HepG2 (cell line): ENCODE results near the gene PARD3. TPM values are rescaled to one million over a fixed set of nuclear protein-coding genes. Genes with fewer than 3 reads are reported as not detected.

Source experiments
- AGO1 ChIP-seq: fragments of 200-400 bp; formaldehyde crosslinking; IDR thresholded peaks from 2 replicates; pipeline ENCODE4 v1.6.1; 2017; ENCODE audit warnings: mild to moderate bottlenecking, low read depth, low read length, moderate library complexity; ENCODE audit not compliant: poor library complexity, severe bottlenecking
- BRCA1 ChIP-seq: sonication (generic); formaldehyde crosslinking; IDR thresholded peaks from 2 replicates; pipeline ENCODE4 v1.4.0; 2020; ENCODE audit warnings: missing genetic modification reagents
- DNMT3B ChIP-seq: conservative IDR thresholded peaks from 2 replicates; pipeline ENCODE4 v1.6.1; 2016; ENCODE audit warnings: missing biosample characterization, control low read depth
- FOXC1 ChIP-seq: sonication (generic); formaldehyde crosslinking; IDR thresholded peaks from 2 replicates; pipeline ENCODE4 v1.8.0; 2022; ENCODE audit warnings: mild to moderate bottlenecking, missing genetic modification reagents, borderline replicate concordance
- IRF2 ChIP-seq: IDR thresholded peaks from 2 replicates; pipeline ENCODE4 v1.6.1; 2018; ENCODE audit warnings: missing genetic modification reagents, missing compliant biosample characterization
- MED1 ChIP-seq: sonication (generic); formaldehyde crosslinking; IDR thresholded peaks from 2 replicates; pipeline ENCODE4 v1.4.0; 2020; ENCODE audit warnings: missing genetic modification reagents
- POLR2G ChIP-seq: fragments of 200-400 bp; formaldehyde crosslinking; IDR thresholded peaks from 2 replicates; pipeline ENCODE4 v1.6.1; 2018; ENCODE audit warnings: mild to moderate bottlenecking, low read depth, low read length, moderate library complexity
- SNAPC2 ChIP-seq: sonication (generic); formaldehyde crosslinking; IDR thresholded peaks from 2 replicates; pipeline ENCODE4 v1.8.1; 2022; ENCODE audit warnings: mild to moderate bottlenecking, missing genetic modification reagents
- TGIF2 ChIP-seq: IDR thresholded peaks from 2 replicates; pipeline ENCODE4 v1.6.1; 2016; ENCODE audit warnings: control low read depth, missing compliant biosample characterization
- ZBTB3 ChIP-seq: sonication (generic); formaldehyde crosslinking; IDR thresholded peaks from 2 replicates; pipeline ENCODE4 v1.4.0; 2020; ENCODE audit warnings: low read depth, mild to moderate bottlenecking, moderate library complexity, missing genetic modification reagents, borderline replicate concordance
- ZBTB8A ChIP-seq: sonication (generic); formaldehyde crosslinking; IDR thresholded peaks from 2 replicates; pipeline ENCODE4 v1.4.0; 2020; ENCODE audit warnings: mild to moderate bottlenecking, low read depth, missing genetic modification reagents, borderline replicate concordance
- ZFP62 ChIP-seq: sonication (generic); formaldehyde crosslinking; IDR thresholded peaks from 2 replicates; pipeline ENCODE4 v1.4.0; 2020; ENCODE audit warnings: missing genetic modification reagents
- ZFP82 ChIP-seq: sonication (generic); formaldehyde crosslinking; IDR thresholded peaks from 2 replicates; pipeline ENCODE4 v1.5.1; 2020; ENCODE audit warnings: mild to moderate bottlenecking, missing genetic modification reagents, borderline replicate concordance
- ZGPAT ChIP-seq: IDR thresholded peaks from 2 replicates; pipeline ENCODE4 v1.6.1; 2016; ENCODE audit warnings: mild to moderate bottlenecking
- ZNF12 ChIP-seq: sonication (generic); formaldehyde crosslinking; IDR thresholded peaks from 2 replicates; pipeline ENCODE4 v1.5.0; 2020; ENCODE audit warnings: missing genetic modification reagents
- ZNF281 ChIP-seq: sonication (generic); formaldehyde crosslinking; IDR thresholded peaks from 2 replicates; pipeline ENCODE4 v1.4.0; 2020; ENCODE audit warnings: missing genetic modification reagents, borderline replicate concordance
- ZNF563 ChIP-seq: sonication (generic); formaldehyde crosslinking; IDR thresholded peaks from 2 replicates; pipeline ENCODE4 v1.8.0; 2022; ENCODE audit warnings: mild to moderate bottlenecking, moderate library complexity, missing genetic modification reagents
- ZNF660 ChIP-seq: sonication (generic); formaldehyde crosslinking; IDR thresholded peaks from 2 replicates; pipeline ENCODE4 v1.5.1; 2020; ENCODE audit warnings: mild to moderate bottlenecking, low read depth, missing genetic modification reagents, borderline replicate concordance
- polyA plus RNA-seq, 8 experiments: library from polyadenylated mRNA; depleted of rRNA in 3 of 8; stranded (reverse) in 7 of 8; unstranded in 1 of 8; fragments of >200 nt; fragmentation: Illumina TruSeq in 4 of 8; extraction: Trizol in 4 of 8; gene quantifications; 2 replicates each; pipeline versions ENCODE4 v1.2.1 to v1.2.3, GENCODE V29; 2011 to 2016; ENCODE audit warnings: low read depth in 4 of 8, missing spikeins in 1 of 8, mixed read lengths in 1 of 8; ENCODE audit not compliant: insufficient read depth in 1 of 8
- total RNA-seq, 5 experiments: library from RNA; depleted of rRNA; stranded (reverse); fragments of >200 nt; fragmentation: Illumina TruSeq; extraction: Trizol; gene quantifications; 2 replicates each; pipeline ENCODE4 v1.2.3, GENCODE V29; 2016; ENCODE audit warnings: low read depth in 1 of 5
- TF ChIP-seq, protein P1 (sequence below): IDR thresholded peaks from 2 replicates; pipeline ENCODE4 v1.4.0; 2020; ENCODE audit warnings: mild to moderate bottlenecking, missing genetic modification reagents

PARD3 gene
- total and polyA plus RNA-seq, 2 of the 13 experiments (the other 11 are each of a cell fraction or from before 2014, with no cell fraction given): 40.9 to 60.0 TPM

DNA sequence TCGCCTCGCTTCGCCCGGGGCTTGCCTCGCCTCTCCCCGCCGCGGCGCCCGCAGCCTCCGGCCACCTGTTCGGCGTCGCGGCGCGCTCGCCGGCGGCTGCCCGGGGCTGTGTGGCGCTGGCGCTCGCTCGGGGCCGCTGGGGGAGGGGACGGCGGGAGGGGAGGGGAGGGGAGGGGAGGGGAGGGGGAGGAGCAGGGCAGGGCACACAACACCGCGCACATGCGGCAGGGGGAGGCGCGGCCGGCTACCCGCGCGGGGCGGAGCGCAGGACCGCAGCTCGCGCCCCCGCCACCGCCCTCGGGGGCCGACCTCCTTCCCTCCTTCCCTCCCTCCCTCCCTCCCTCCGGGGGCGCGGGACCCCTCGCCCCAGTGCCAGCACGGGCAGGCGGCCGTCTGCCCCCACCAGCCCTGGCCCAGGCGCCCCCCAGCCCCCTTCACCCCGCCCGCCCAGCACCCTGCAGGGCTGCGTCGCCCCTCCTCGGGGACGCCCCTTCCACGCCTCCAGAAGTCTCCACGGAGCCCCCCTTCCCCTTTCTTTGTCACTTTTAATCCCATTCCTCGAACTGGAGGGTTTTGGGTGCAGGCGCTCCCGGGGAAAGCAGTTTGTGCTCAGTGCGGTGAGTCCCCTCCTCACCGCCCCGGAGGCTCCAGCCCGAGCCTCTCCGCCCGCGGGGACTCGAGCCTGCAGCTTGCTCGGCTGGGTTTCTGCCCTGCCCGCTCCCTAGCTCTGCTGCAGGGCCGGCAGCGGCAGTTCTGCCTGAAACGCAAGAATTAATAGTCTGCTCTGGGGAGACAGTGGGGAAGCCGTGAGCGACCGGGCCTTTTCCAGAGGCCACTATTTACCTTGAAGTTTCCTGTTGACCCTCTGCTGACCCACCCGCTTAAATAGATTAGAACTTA lies at the start of gene PARD3 (continued):
- TF ChIP-seq ZNF563 (CRISPR knock-in tag) (0 out of 2 replicates have a peak, but pooled peaks have one; percentile 2), BRCA1 (CRISPR knock-in tag) (no peak), ZFP82 (CRISPR knock-in tag) (no peak), ZNF660 (CRISPR knock-in tag) (no peak), ZNF281 (CRISPR knock-in tag) (peak; percentile 75), TGIF2 (0 out of 2 replicates have a peak, but pooled peaks have one; percentile 32), ZFP62 (CRISPR knock-in tag) (no peak), AGO1 (peak; percentile 28), POLR2G (peak; percentile 34; the same call in 1 of the 2 replicates), ZBTB8A (no peak), SNAPC2 (CRISPR knock-in tag) (no peak), ZGPAT (CRISPR knock-in tag) (peak; percentile 61), ZNF12 (CRISPR knock-in tag) (no peak), DNMT3B (CRISPR knock-in tag) (no peak), MED1 (CRISPR knock-in tag) (no peak), IRF2 (CRISPR knock-in tag) (no peak), ZBTB3 (CRISPR knock-in tag) (no peak), FOXC1 (CRISPR knock-in tag) (no peak)
- TF ChIP-seq, protein P1, sequence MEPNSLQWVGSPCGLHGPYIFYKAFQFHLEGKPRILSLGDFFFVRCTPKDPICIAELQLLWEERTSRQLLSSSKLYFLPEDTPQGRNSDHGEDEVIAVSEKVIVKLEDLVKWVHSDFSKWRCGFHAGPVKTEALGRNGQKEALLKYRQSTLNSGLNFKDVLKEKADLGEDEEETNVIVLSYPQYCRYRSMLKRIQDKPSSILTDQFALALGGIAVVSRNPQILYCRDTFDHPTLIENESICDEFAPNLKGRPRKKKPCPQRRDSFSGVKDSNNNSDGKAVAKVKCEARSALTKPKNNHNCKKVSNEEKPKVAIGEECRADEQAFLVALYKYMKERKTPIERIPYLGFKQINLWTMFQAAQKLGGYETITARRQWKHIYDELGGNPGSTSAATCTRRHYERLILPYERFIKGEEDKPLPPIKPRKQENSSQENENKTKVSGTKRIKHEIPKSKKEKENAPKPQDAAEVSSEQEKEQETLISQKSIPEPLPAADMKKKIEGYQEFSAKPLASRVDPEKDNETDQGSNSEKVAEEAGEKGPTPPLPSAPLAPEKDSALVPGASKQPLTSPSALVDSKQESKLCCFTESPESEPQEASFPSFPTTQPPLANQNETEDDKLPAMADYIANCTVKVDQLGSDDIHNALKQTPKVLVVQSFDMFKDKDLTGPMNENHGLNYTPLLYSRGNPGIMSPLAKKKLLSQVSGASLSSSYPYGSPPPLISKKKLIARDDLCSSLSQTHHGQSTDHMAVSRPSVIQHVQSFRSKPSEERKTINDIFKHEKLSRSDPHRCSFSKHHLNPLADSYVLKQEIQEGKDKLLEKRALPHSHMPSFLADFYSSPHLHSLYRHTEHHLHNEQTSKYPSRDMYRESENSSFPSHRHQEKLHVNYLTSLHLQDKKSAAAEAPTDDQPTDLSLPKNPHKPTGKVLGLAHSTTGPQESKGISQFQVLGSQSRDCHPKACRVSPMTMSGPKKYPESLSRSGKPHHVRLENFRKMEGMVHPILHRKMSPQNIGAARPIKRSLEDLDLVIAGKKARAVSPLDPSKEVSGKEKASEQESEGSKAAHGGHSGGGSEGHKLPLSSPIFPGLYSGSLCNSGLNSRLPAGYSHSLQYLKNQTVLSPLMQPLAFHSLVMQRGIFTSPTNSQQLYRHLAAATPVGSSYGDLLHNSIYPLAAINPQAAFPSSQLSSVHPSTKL (CRISPR knock-in tag): no peak
